Measurements from ENCODE around the gene NELFE. TPM values are rescaled to one million over a fixed set of nuclear protein-coding genes. Genes with fewer than 3 reads are reported as not detected.

Gene NELFE
- total RNA-seq, 2 experiments from 2014 or later, result 76.1 to 94.8 TPM

GRCh38 chr6:31947864-31948263, 10.9 kb downstream of the NELFE start:
- TF ChIP-seq EZH2phosphoT487 (IDR thresholded peaks at IDR 0.05; ENCODE audit: borderline replicate concordance, low read depth, low read length) (no peak), CTCF (conservative IDR thresholded peaks at IDR 0.05; ENCODE audit: low read length) (no peak)
- H3K4me2 ChIP-seq (ENCODE audit: low read length), result no peak overlapping the region
- no peak overlapping the region for H2AFZ ChIP-seq (ENCODE audit: low read length)
- POLR2A ChIA-PET, result no interaction called here
- H3K27ac ChIP-seq (ENCODE audit: low read depth, low read length, poor library complexity, severe bottlenecking), result no peak overlapping the region
- CTCF ChIA-PET (ENCODE audit: unreplicated experiment), result no interaction called here
- H3K4me1 ChIP-seq (ENCODE audit: insufficient read depth, low read length, poor library complexity, severe bottlenecking), result no peaks in the 10 kb centered on the region
- no peaks in the 10 kb centered on the region for H3K79me2 ChIP-seq (ENCODE audit: insufficient read depth, low read depth, low read length)
- H4K20me1 ChIP-seq (ENCODE audit: insufficient read depth, low read length), result no peaks in the 10 kb centered on the region
- no TSS peak for BruUV-seq (replicated peaks)
- no peaks in the 10 kb centered on the region for H3K9me2 ChIP-seq (ENCODE audit: insufficient read depth, low read length)
- H3K4me3 ChIP-seq (ENCODE audit: low read depth, low read length, poor library complexity, severe bottlenecking), result no peak overlapping the region
- H3K9me3 ChIP-seq (ENCODE audit: low read length), result no peaks in the 10 kb centered on the region
- peaks cover 22% of the 10 kb centered on the region; the same call in 1 of the 2 replicates for H3K36me3 ChIP-seq (ENCODE audit: insufficient read depth, low read length)
- intact Hi-C loops (cut with micrococcal nuclease; ENCODE audit: unreplicated experiment), result no loop called here
- no peak for DNase-seq (ENCODE audit: low spot score)

GRCh38 chr6:31947070-31947675, 11.6 kb downstream of the NELFE start:
- peaks cover 15% of the 10 kb centered on the region; the same call in 1 of the 2 replicates for H3K36me3 ChIP-seq (ENCODE audit: insufficient read depth, low read length)
- no peaks in the 10 kb centered on the region for H3K79me2 ChIP-seq (ENCODE audit: insufficient read depth, low read depth, low read length)
- H3K9me2 ChIP-seq (ENCODE audit: insufficient read depth, low read length), result no peaks in the 10 kb centered on the region
- CTCF ChIA-PET (ENCODE audit: unreplicated experiment), result no interaction called here
- H3K4me1 ChIP-seq (ENCODE audit: insufficient read depth, low read length, poor library complexity, severe bottlenecking), result no peaks in the 10 kb centered on the region
- no peak overlapping the region for H3K4me3 ChIP-seq (ENCODE audit: low read depth, low read length, poor library complexity, severe bottlenecking)
- no peaks in the 10 kb centered on the region for H3K9me3 ChIP-seq (ENCODE audit: low read length)
- intact Hi-C loops (cut with micrococcal nuclease; ENCODE audit: unreplicated experiment), result no loop called here
- TF ChIP-seq EZH2phosphoT487 (IDR thresholded peaks at IDR 0.05; ENCODE audit: borderline replicate concordance, low read depth, low read length) (no peak), CTCF (conservative IDR thresholded peaks at IDR 0.05; ENCODE audit: low read length) (no peak)
- no peak overlapping the region for H2AFZ ChIP-seq (ENCODE audit: low read length)
- DNase-seq (ENCODE audit: low spot score), result no peak
- POLR2A ChIA-PET, result no interaction called here
- no peak overlapping the region for H3K27ac ChIP-seq (ENCODE audit: low read depth, low read length, poor library complexity, severe bottlenecking)
- H4K20me1 ChIP-seq (ENCODE audit: insufficient read depth, low read length), result no peaks in the 10 kb centered on the region
- H3K4me2 ChIP-seq (ENCODE audit: low read length), result no peak overlapping the region
- BruUV-seq (replicated peaks), result no TSS peak

- no TSS peak for BruUV-seq (replicated peaks)
- Histone ChIP-seq H3K79me2 (ENCODE audit: insufficient read depth, low read depth, low read length) (no peaks in the 10 kb centered on the region), H3K36me3 (ENCODE audit: insufficient read depth, low read length) (peaks cover 8% of the 10 kb centered on the region; the same call in 1 of the 2 replicates), H4K20me1 (ENCODE audit: insufficient read depth, low read length) (no peaks in the 10 kb centered on the region), H3K9me3 (ENCODE audit: low read length) (no peaks in the 10 kb centered on the region), H3K4me2 (ENCODE audit: low read length) (no peak overlapping the region), H2AFZ (ENCODE audit: low read length) (no peak overlapping the region), H3K4me1 (ENCODE audit: insufficient read depth, low read length, poor library complexity, severe bottlenecking) (no peaks in the 10 kb centered on the region), H3K9me2 (ENCODE audit: insufficient read depth, low read length) (no peaks in the 10 kb centered on the region), H3K4me3 (ENCODE audit: low read depth, low read length, poor library complexity, severe bottlenecking) (no peak overlapping the region), H3K27ac (ENCODE audit: low read depth, low read length, poor library complexity, severe bottlenecking) (no peak overlapping the region)
- ChIA-PET CTCF (ENCODE audit: unreplicated experiment) (no interaction called here), POLR2A (no interaction called here)
- TF ChIP-seq EZH2phosphoT487 (IDR thresholded peaks at IDR 0.05; ENCODE audit: borderline replicate concordance, low read depth, low read length) (no peak), CTCF (conservative IDR thresholded peaks at IDR 0.05; ENCODE audit: low read length) (no peak)
- DNase-seq (ENCODE audit: low spot score), result no peak
- intact Hi-C loops (cut with micrococcal nuclease; ENCODE audit: unreplicated experiment), result no loop called here
These were observed 12.3 kb downstream of the NELFE start for GRCh38 chr6:31946370-31946885.
